AG08395 (cell line): Measurements from ENCODE around the gene AKAP13.
A peak's percentile ranks its signal among the peaks of the same experiment; 100 is the strongest.
"Not testable (repeated sequence)": the region's sequence is repeated elsewhere in the genome, so short reads cannot be mapped to it uniquely, and the experiment has no call there.

Source experiments
- DNase-seq: peaks from one replicate; pipeline ENCODE4 v3.0.0; 2012; ENCODE audit warnings: mixed read lengths, low spot score

The AKAP13 gene

GRCh38 chr15:85479071-85479647 is 98.8 kb downstream of the AKAP13 start:
- DNase-seq, result peak; percentile 74

GRCh38 chr15:85480923-85481322 is 100.5 kb downstream of the AKAP13 start:
- no peak for DNase-seq

- not testable (repeated sequence) for DNase-seq
Observed at GRCh38 chr15:85481543-85481942, 101.1 kb downstream of the AKAP13 start.

- peak; percentile 63 for DNase-seq
Observed at GRCh38 chr15:85482894-85483293, 102.5 kb downstream of the AKAP13 start.

GRCh38 chr15:85483955-85484354 is 103.6 kb downstream of the AKAP13 start:
- DNase-seq, result not testable (repeated sequence)

- not testable (repeated sequence) for DNase-seq
Observed at GRCh38 chr15:85484923-85485322, 104.5 kb downstream of the AKAP13 start.

GRCh38 chr15:85485956-85486567 is 105.7 kb downstream of the AKAP13 start:
- DNase-seq, result peak; percentile 69

- DNase-seq, result not testable (repeated sequence)
Observed at GRCh38 chr15:85487796-85488195, 107.4 kb downstream of the AKAP13 start.

- no peak for DNase-seq
Observed at GRCh38 chr15:85488997-85489396, 108.6 kb downstream of the AKAP13 start.

GRCh38 chr15:85489773-85490493 is 109.5 kb downstream of the AKAP13 start:
- DNase-seq, result no peak

GRCh38 chr15:85490856-85491255 is 110.5 kb downstream of the AKAP13 start:
- no peak for DNase-seq

- DNase-seq, result no peak
Observed at GRCh38 chr15:85491691-85492090, 111.3 kb downstream of the AKAP13 start.

GRCh38 chr15:85492406-85492805 is 112.0 kb downstream of the AKAP13 start:
- DNase-seq, result no peak

GRCh38 chr15:85493260-85493659 is 112.9 kb downstream of the AKAP13 start:
- no peak for DNase-seq

GRCh38 chr15:85494048-85494777 is 113.8 kb downstream of the AKAP13 start:
- DNase-seq, result peak; percentile 89

GRCh38 chr15:85495096-85495495 is 114.7 kb downstream of the AKAP13 start:
- no peak for DNase-seq

- no peak for DNase-seq
Observed at GRCh38 chr15:85495544-85495943, 115.1 kb downstream of the AKAP13 start.

GRCh38 chr15:85496151-85496550 is 115.7 kb downstream of the AKAP13 start:
- DNase-seq, result no peak

- DNase-seq, result no peak
Observed at GRCh38 chr15:85496551-85497171, 116.3 kb downstream of the AKAP13 start.

GRCh38 chr15:85497172-85497569 is 116.8 kb downstream of the AKAP13 start:
- no peak for DNase-seq

- DNase-seq, result no peak
Observed at GRCh38 chr15:85498471-85498870, 118.1 kb downstream of the AKAP13 start.

GRCh38 chr15:85499371-85499887 is 119.0 kb downstream of the AKAP13 start:
- no peak for DNase-seq
